ENCODE results near the gene FFAR2.

- no peak for TF ChIP-seq CTCF (IDR thresholded peaks at IDR 0.05)
- TF ChIP-seq POLR2A (IDR thresholded peaks at IDR 0.05): no peak
Measured at GRCh38 chr19:35466259-35466658, 18.2 kb downstream of the FFAR2 start.
